Stomach smooth muscle (tissue), 2 donors: ENCODE data around the gene COL15A1.

Experiments
- H3K27ac ChIP-seq: one replicate; pipeline ENCODE4 v1.7.0; 2013; ENCODE audit warnings: mild to moderate bottlenecking, low read length, inconsistent platforms
- H3K27me3 ChIP-seq, 2 donors: one replicate each; pipeline ENCODE4 v1.7.0; 2013; ENCODE audit warnings: low read length in 2 of 2; ENCODE audit not compliant: insufficient read depth in 2 of 2, control insufficient read depth in 1 of 2
- H3K36me3 ChIP-seq, 2 donors: one replicate each; pipeline ENCODE4 v1.7.0; 2013; ENCODE audit warnings: low read length in 2 of 2; ENCODE audit not compliant: control insufficient read depth in 2 of 2, insufficient read depth in 2 of 2
- H3K4me1 ChIP-seq: one replicate; pipeline ENCODE4 v1.7.0; 2013; ENCODE audit warnings: low read length; ENCODE audit not compliant: control insufficient read depth, insufficient read depth
- H3K4me3 ChIP-seq, 2 donors: one replicate each; pipeline ENCODE4 v1.7.0; 2013; ENCODE audit warnings: low read length in 2 of 2
- H3K9ac ChIP-seq, 2 donors: one replicate each; pipeline ENCODE4 v1.7.0; 2013; ENCODE audit warnings: low read length in 2 of 2, mild to moderate bottlenecking in 1 of 2
- H3K9me3 ChIP-seq, 2 donors: one replicate each; pipeline ENCODE4 v1.7.0; 2013; ENCODE audit warnings: low read length in 2 of 2; ENCODE audit not compliant: control insufficient read depth in 2 of 2
- donor health status: healthy.
- donor health status: Pancreatic carcinoma.

Gene COL15A1

GRCh38 chr9:98993570-98993945, 49.9 kb downstream of the COL15A1 start:
- Histone ChIP-seq H3K9me3 (no peaks in the 10 kb centered on the region), H3K27me3 (no peaks in the 10 kb centered on the region), H3K4me3 (no peak overlapping the region), H3K9ac (no peak overlapping the region), H3K36me3 (peaks cover 8 to 12% of the 10 kb centered on the region in 2 donors), H3K27ac (peak overlapping the region; percentile 18), H3K4me1 (peaks cover 70% of the 10 kb centered on the region)

GRCh38 chr9:98994172-98995058, 50.7 kb downstream of the COL15A1 start:
- H3K36me3 ChIP-seq = peaks cover 8% of the 10 kb centered on the region in 2 donors
- H3K27ac ChIP-seq = peak overlapping the region; percentile 89
- H3K27me3 ChIP-seq = no peaks in the 10 kb centered on the region
- H3K4me3 ChIP-seq = no peak overlapping the region
- peaks cover 72% of the 10 kb centered on the region for H3K4me1 ChIP-seq
- no peaks in the 10 kb centered on the region for H3K9me3 ChIP-seq
- no peak overlapping the region for H3K9ac ChIP-seq

DNA sequence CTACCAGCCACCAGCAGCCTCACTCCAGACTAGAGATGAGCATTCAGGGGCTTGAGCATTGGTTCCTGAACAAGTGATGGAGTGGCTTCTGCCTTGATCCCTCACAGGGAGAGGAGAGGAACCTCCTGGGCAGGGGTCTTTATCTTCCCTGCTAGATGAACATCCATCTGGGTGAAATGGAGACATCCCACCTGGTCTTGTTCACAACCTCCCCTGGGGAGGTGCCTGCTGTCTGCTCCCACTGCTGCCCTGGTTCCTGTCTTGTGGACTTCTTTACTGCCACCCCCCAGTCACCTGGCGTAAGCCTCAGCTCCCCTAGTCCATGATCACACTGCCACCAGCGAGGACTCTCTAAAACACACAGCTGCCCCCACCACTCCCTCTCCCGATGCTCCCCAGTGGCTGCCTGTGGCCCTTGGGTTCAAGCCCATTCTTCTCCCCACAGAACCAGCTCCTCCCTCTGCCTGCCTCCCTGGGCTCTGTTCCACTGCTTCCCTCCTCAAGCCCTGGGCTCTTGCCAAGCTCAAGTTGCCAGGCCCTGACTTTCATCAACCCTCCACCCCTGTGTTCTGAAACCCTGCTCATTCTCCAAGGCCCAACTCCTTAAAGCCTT, 51.5 kb downstream of the COL15A1 start:
- H3K9me3 ChIP-seq = no peaks in the 10 kb centered on the region
- H3K27ac ChIP-seq = peak overlapping the region; percentile 89
- peak overlapping the region in 1 of 2 donors; percentile 26 for H3K9ac ChIP-seq
- H3K4me1 ChIP-seq = peaks cover 67% of the 10 kb centered on the region
- H3K27me3 ChIP-seq = no peaks in the 10 kb centered on the region
- H3K36me3 ChIP-seq = peaks cover 6 to 8% of the 10 kb centered on the region in 2 donors
- H3K4me3 ChIP-seq = no peak overlapping the region

DNA sequence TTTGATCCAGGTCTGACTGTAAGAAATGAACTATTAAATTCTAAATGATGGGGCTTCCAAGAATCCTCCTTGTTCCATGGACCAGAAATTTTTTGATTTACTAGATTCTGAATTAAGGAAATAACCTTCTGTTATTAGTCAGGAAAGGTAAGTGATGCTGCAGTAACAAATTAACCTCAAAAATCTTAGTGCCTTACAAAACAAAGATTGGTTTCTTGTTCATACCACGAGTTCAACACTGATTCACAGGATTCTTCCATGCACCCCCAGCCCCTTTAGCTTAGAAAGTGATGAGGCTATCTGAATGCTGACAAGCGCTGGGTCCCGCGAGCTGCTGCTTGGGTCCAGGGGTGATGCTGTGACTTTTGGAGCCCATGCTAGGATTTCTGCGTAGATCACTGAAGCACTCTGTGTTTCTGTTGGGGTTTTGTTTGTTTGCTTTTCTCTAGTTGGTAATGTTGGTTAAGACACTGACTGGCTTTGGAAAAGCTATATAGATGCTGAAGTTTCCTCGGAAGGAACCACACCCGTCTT, 52.3 kb downstream of the COL15A1 start:
- no peak overlapping the region for H3K9ac ChIP-seq
- H3K27me3 ChIP-seq = no peaks in the 10 kb centered on the region
- peaks cover 6 to 10% of the 10 kb centered on the region in 2 donors for H3K36me3 ChIP-seq
- no peaks in the 10 kb centered on the region for H3K9me3 ChIP-seq
- H3K27ac ChIP-seq = peak overlapping the region; percentile 89
- H3K4me1 ChIP-seq = peaks cover 64% of the 10 kb centered on the region
- no peak overlapping the region for H3K4me3 ChIP-seq

DNA sequence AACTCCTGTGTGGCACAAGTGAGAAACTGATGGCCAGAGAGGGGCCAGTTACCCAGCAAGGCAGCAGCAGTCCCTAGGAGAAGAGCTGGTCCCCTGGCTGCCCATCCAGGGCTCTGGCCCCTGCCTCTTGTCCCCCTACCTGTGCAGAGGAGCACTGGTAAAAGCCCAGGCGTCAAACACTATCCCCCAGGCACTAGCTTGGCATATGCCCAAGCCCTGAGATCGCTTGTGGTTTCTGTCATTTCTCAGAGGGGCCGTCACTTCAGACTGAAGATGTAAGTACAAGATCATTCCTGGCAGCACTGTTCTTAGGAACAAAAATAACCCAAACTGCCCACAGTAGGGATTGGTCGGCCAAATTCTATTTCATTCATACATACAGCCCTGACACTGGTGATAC, 53.9 kb downstream of the COL15A1 start:
- H3K4me1 ChIP-seq = peaks cover 64% of the 10 kb centered on the region
- H3K9ac ChIP-seq = peak overlapping the region; percentile 42 to 62
- H3K36me3 ChIP-seq = peaks cover 14 to 19% of the 10 kb centered on the region in 2 donors
- peak overlapping the region in 1 of 2 donors; percentile 10 for H3K4me3 ChIP-seq
- H3K9me3 ChIP-seq = no peaks in the 10 kb centered on the region
- peak overlapping the region; percentile 89 for H3K27ac ChIP-seq
- no peaks in the 10 kb centered on the region for H3K27me3 ChIP-seq

GRCh38 chr9:98998441-98999151, 54.9 kb downstream of the COL15A1 start:
- H3K9me3 ChIP-seq = no peaks in the 10 kb centered on the region
- peaks cover 56% of the 10 kb centered on the region for H3K4me1 ChIP-seq
- H3K9ac ChIP-seq = peak overlapping the region; percentile 62
- peak overlapping the region; percentile 89 for H3K27ac ChIP-seq
- no peaks in the 10 kb centered on the region for H3K27me3 ChIP-seq
- peak overlapping the region; percentile 9 to 15 for H3K4me3 ChIP-seq
- H3K36me3 ChIP-seq = peaks cover 22 to 23% of the 10 kb centered on the region in 2 donors

DNA sequence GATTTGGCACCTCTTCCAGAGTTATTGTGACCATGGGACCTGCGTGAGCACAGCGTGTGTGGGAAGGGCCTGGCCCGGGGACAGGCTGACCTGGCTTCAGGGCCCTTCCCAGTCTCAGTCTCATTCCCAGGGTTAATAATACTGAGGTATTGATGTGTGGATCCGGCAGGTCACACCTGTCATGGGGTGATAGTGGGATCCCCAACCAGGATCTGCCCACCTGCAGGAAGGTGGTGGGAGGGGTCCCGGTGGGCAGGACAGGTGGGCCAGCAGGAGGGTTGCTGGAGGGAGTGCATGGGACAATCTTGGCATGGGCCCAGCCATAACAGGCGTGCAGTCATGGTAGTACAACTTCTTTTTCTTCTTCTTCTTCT, 55.4 kb downstream of the COL15A1 start:
- H3K27ac ChIP-seq = peak overlapping the region; percentile 89
- no peak overlapping the region for H3K4me3 ChIP-seq
- H3K36me3 ChIP-seq = peaks cover 26% of the 10 kb centered on the region in 2 donors
- H3K27me3 ChIP-seq = no peaks in the 10 kb centered on the region
- H3K9ac ChIP-seq = peak overlapping the region in 1 of 2 donors; percentile 23
- peaks cover 51% of the 10 kb centered on the region for H3K4me1 ChIP-seq
- no peaks in the 10 kb centered on the region for H3K9me3 ChIP-seq

DNA sequence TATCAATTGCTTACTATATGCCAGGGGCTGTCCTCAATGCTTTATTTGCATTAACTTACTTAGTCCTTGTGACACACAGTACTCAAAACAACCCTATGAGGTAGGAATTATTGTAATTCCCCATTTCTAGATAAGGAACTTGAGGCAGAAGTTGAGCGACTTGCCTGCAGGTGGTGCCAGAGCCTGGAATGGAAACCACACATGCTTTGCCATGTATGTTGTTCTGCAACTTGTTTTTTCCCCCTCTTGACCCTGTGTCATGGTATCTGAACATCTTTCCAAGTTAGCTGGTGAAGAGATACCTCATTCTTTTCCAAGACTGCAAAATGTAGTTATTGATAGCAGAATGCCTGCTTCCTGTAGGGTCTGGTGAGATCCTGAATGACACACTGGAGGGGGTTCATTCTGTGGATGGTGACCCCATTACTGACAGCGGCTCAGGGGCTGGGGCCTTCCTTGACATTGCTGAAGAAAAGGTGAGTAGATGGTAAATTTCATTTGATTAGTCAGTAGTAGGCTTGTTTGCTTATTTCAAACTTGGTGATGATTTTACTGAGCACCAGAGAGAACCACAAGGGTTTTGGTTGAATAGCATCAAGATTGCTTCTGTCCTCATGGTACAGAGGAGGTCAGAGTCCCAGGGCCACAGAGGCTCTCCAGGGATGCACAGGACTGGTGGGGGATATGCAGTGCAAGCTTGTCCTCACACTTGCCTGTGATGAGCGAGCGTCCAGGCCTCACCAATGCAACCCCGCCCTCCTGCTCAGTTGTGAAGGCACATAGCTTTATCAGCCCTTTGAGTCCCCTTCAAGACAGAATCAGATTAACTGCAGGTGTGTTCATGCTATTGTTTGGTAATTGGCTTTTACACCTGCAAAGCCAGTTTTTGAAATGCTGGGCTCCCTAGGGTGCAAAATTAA, 57.0 kb downstream of the COL15A1 start:
- no peak overlapping the region for H3K4me3 ChIP-seq
- H3K4me1 ChIP-seq = peaks cover 36% of the 10 kb centered on the region
- H3K36me3 ChIP-seq = peaks cover 40 to 41% of the 10 kb centered on the region in 2 donors
- no peaks in the 10 kb centered on the region for H3K9me3 ChIP-seq
- no peak overlapping the region for H3K9ac ChIP-seq
- no peak overlapping the region for H3K27ac ChIP-seq
- H3K27me3 ChIP-seq = no peaks in the 10 kb centered on the region

DNA sequence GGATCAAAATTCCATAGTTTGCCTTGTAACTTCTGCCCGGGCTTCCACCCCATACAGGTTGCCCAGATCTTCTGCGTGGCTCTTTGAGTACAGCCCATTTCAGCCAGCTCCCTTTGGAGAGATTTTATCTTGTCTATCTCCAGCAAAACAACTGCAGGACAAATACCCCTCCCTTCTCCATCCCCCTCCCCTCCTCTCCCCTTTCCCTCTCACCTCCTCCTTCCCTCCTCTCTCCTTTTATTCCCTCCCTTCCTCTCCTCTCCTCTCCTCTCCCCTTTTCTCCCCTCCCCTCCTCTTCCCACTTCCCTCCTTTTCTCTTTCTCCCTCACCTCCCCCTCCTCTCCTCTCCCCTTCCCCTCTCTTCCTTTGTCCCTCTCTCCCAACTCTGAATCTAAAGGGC, 58.2 kb downstream of the COL15A1 start:
- Histone ChIP-seq H3K27ac (no peak overlapping the region), H3K4me1 (peaks cover 27% of the 10 kb centered on the region), H3K4me3 (no peak overlapping the region), H3K9me3 (no peaks in the 10 kb centered on the region), H3K36me3 (peaks cover 49 to 51% of the 10 kb centered on the region in 2 donors), H3K9ac (no peak overlapping the region), H3K27me3 (no peaks in the 10 kb centered on the region)

DNA sequence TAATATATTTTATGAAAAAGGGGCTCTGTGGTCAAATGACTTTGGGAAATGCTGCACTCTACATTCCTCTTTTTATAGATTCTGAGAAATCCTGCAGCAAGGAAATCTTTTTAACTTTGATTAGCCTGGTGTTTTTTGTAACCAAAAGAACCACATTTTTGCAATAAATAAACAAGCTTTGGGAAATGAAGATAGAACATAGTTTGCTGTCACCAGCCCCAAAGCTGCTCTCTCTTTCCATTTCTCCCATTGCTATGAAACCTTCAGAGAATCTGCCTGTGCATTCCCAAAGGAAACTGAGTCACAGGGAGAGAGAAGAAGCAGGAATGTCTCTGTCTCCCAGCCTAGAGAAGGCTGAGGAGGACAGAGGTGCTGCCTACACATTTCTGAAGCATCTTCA, 59.0 kb downstream of the COL15A1 start:
- no peaks in the 10 kb centered on the region for H3K9me3 ChIP-seq
- H3K9ac ChIP-seq = no peak overlapping the region
- peaks cover 19% of the 10 kb centered on the region for H3K4me1 ChIP-seq
- H3K27ac ChIP-seq = no peak overlapping the region
- H3K4me3 ChIP-seq = no peak overlapping the region
- no peaks in the 10 kb centered on the region for H3K27me3 ChIP-seq
- H3K36me3 ChIP-seq = peaks cover 51 to 54% of the 10 kb centered on the region in 2 donors
